HEK293 (cell line): ENCODE data around the gene SNTB2.

Experiments used
- CTCF ChIA-PET: fragments of 350-600 bp; formaldehyde crosslinking; extraction: SDS; loops from one replicate; lab custom pipeline; 2021; ENCODE audit warnings: antibody characterized with exemption; lab: Yijun Ruan, JAX
- POLR2A ChIA-PET: fragments of 300-600 bp; formaldehyde crosslinking; extraction: SDS; loops from one replicate; lab custom pipeline; 2020; ENCODE audit warnings: antibody characterized with exemption, inconsistent platforms; lab: Yijun Ruan, JAX
- H3K27ac ChIP-seq: fragments of 200-500 bp; sonication (Bioruptor generic); 2 replicates; pipeline ENCODE4 v1.5.1; 2014; ENCODE audit warnings: low read depth, low read length, control low read depth, inconsistent platforms; ENCODE audit errors: extremely low read depth
- H3K36me3 ChIP-seq, 2 experiments: fragments of 200-500 bp in 1 of 2; sonication (Bioruptor generic) in 1 of 2; 1 replicate in 1 of 2; 2 replicates in 1 of 2; pipeline ENCODE4 v1.5.1; 2014 to 2017; ENCODE audit warnings: inconsistent platforms in 2 of 2, low read length in 2 of 2; ENCODE audit not compliant: control insufficient read depth in 2 of 2, insufficient read depth in 1 of 2
- H3K4me1 ChIP-seq: fragments of 200-500 bp; sonication (Bioruptor generic); 2 replicates; pipeline ENCODE4 v1.5.1; 2014; ENCODE audit warnings: mild to moderate bottlenecking, low read length, inconsistent platforms; ENCODE audit not compliant: control insufficient read depth, insufficient read depth
- H3K4me3 ChIP-seq: 2 replicates; pipeline ENCODE4 v1.5.1; 2011; ENCODE audit warnings: low read depth, mild to moderate bottlenecking, control low read depth, low read length, moderate library complexity
- H3K9me3 ChIP-seq: fragments of 200-500 bp; sonication (Bioruptor generic); 2 replicates; pipeline ENCODE4 v1.5.1; 2014; ENCODE audit warnings: low read depth, low read length, inconsistent platforms; ENCODE audit not compliant: control insufficient read depth, insufficient read depth
- KLF7 ChIP-seq: fragments of 450-650 bp; formaldehyde crosslinking; IDR thresholded peaks from 2 replicates; pipeline ENCODE4 v1.5.1; 2016; ENCODE audit warnings: missing biosample characterization, missing genetic modification characterization, borderline replicate concordance
- OVOL3 ChIP-seq: fragments of 450-650 bp; formaldehyde crosslinking; IDR thresholded peaks from 2 replicates; pipeline ENCODE4 v1.5.1; 2016; ENCODE audit warnings: missing biosample characterization, missing genetic modification characterization
- ZNF2 ChIP-seq: fragments of 450-650 bp; formaldehyde crosslinking; IDR thresholded peaks from 2 replicates; pipeline ENCODE4 v1.5.1; 2016; ENCODE audit warnings: missing biosample characterization, missing genetic modification characterization
- ZNF239 ChIP-seq: fragments of 450-650 bp; formaldehyde crosslinking; IDR thresholded peaks from 2 replicates; pipeline ENCODE4 v1.5.1; 2016; ENCODE audit warnings: missing biosample characterization, missing genetic modification characterization
- ZNF311 ChIP-seq: fragments of 450-650 bp; formaldehyde crosslinking; IDR thresholded peaks from 2 replicates; pipeline ENCODE4 v1.5.1; 2017; ENCODE audit warnings: missing biosample characterization, missing genetic modification characterization, borderline replicate concordance
- ZNF423 ChIP-seq: fragments of 450-650 bp; formaldehyde crosslinking; IDR thresholded peaks from 2 replicates; pipeline ENCODE4 v1.5.1; 2016; ENCODE audit warnings: missing biosample characterization, missing genetic modification characterization
- ZNF530 ChIP-seq: fragments of 450-650 bp; formaldehyde crosslinking; IDR thresholded peaks from 2 replicates; pipeline ENCODE4 v1.5.1; 2016; ENCODE audit warnings: low read depth, missing biosample characterization, missing genetic modification characterization
- ZNF555 ChIP-seq: fragments of 450-650 bp; formaldehyde crosslinking; conservative IDR thresholded peaks from 2 replicates; pipeline ENCODE4 v1.5.1; 2017; ENCODE audit warnings: missing biosample characterization, mild to moderate bottlenecking, missing genetic modification characterization, inconsistent platforms
- ZNF558 ChIP-seq: fragments of 450-650 bp; formaldehyde crosslinking; IDR thresholded peaks from 2 replicates; pipeline ENCODE4 v1.5.1; 2016; ENCODE audit warnings: missing biosample characterization, missing genetic modification characterization
- ZNF610 ChIP-seq: fragments of 450-650 bp; formaldehyde crosslinking; IDR thresholded peaks from 2 replicates; pipeline ENCODE4 v1.5.1; 2016; ENCODE audit warnings: missing biosample characterization, missing genetic modification characterization, borderline replicate concordance
- ZNF768 ChIP-seq: fragments of 450-650 bp; formaldehyde crosslinking; IDR thresholded peaks from 2 replicates; pipeline ENCODE4 v1.5.1; 2018; ENCODE audit warnings: missing biosample characterization, mild to moderate bottlenecking, missing genetic modification characterization
- ZNF791 ChIP-seq: fragments of 450-650 bp; formaldehyde crosslinking; IDR thresholded peaks from 2 replicates; pipeline ENCODE4 v1.5.1; 2016; ENCODE audit warnings: missing biosample characterization, missing genetic modification characterization
- ZNF843 ChIP-seq: fragments of 450-650 bp; formaldehyde crosslinking; IDR thresholded peaks from 2 replicates; pipeline ENCODE4 v1.5.1; 2016; ENCODE audit warnings: missing biosample characterization, missing genetic modification characterization
- TF ChIP-seq, protein P1 (sequence below): sonication (generic); formaldehyde crosslinking; IDR thresholded peaks from 2 replicates; pipeline ENCODE4 v1.8.1; 2022; ENCODE audit warnings: mild to moderate bottlenecking, moderate library complexity, missing genetic modification reagents
- TF ChIP-seq, protein P2 (sequence below): fragments of 450-650 bp; formaldehyde crosslinking; conservative IDR thresholded peaks from 2 replicates; pipeline ENCODE4 v1.5.1; 2016; ENCODE audit warnings: low read depth, missing biosample characterization, missing genetic modification characterization
- TF ChIP-seq, protein P3 (sequence below): fragments of 450-650 bp; formaldehyde crosslinking; IDR thresholded peaks from 2 replicates; pipeline ENCODE4 v1.5.1; 2016; ENCODE audit warnings: missing biosample characterization, missing genetic modification characterization, borderline replicate concordance
- TF ChIP-seq, protein P4 (sequence below): fragments of 450-650 bp; formaldehyde crosslinking; IDR thresholded peaks from 2 replicates; pipeline ENCODE4 v1.5.1; 2016; ENCODE audit warnings: missing biosample characterization, missing genetic modification characterization, borderline replicate concordance

The SNTB2 gene

DNA sequence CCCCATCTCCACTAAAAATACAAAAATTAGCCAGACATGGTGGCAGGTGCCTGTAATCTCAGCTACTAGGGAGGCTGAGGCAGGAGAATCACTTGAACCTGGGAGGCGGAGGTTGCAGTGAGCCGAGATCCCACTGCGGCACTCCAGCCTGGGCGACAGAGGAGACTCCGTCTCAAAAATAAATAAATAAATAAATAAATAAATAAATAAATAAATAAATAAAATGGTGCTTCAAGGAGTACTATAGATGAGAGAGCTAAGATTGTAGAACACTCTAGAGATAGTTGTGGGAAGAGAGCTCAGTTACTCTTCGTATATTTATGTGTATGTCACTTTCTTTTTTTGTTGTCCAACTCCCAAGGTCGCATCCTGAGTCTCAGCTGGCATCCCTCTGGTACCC lies 47.5 kb upstream of the SNTB2 start (continued):
- TF ChIP-seq ZNF791 (tag by site-specific recombination) (0 out of 2 replicates have a peak, but pooled peaks have one; percentile 61), ZNF555 (peak; percentile 91), ZNF558 (tag by site-specific recombination) (peak; percentile 75; the same call in 1 of the 2 replicates), ZNF530 (tag by site-specific recombination) (0 out of 2 replicates have a peak, but pooled peaks have one; percentile 24)

DNA sequence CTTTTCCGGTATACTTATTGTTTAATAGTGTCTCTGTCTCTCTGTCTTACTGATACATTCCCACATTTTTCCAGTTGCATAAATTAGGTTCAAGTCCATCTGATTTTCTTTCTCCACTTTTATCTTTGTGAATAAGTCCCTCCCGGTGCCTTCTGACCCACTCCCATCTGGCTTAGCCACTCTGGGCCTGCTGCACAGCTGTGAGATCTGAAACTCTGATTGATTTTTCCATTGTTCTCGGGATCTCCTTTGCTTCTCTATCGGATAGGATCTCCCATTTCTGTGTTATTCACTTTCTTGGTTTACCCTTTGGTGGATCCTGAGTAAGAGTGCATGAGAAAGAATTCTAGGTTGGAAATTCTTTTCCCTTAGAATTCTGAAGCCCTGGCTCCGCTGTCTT lies 46.0 kb upstream of the SNTB2 start:
- Histone ChIP-seq H3K4me3 (no peak overlapping the region), H3K27ac (no peak overlapping the region), H3K4me1 (no peaks in the 10 kb centered on the region), H3K9me3 (no peaks in the 10 kb centered on the region), H3K36me3 (peaks cover 66 to 87% of the 10 kb centered on the region in 2 experiments)
- ChIA-PET POLR2A (interaction anchor here (0.5 to 1.7 kb wide), 2 partner anchors 8 to 12 kb away, joined by 6 to 7 read pairs; partner anchors contain the start of genes CHTF8 and UTP4), CTCF (interaction anchor here (0.6 to 2.0 kb wide), 3 partner anchors 10 to 291 kb away, joined by 3 to 12 read pairs (median 3); no protein-coding TSS in a partner anchor)
- no peak for TF ChIP-seq ZNF610
- TF ChIP-seq ZNF843 = no peak
- TF ChIP-seq, protein P1, sequence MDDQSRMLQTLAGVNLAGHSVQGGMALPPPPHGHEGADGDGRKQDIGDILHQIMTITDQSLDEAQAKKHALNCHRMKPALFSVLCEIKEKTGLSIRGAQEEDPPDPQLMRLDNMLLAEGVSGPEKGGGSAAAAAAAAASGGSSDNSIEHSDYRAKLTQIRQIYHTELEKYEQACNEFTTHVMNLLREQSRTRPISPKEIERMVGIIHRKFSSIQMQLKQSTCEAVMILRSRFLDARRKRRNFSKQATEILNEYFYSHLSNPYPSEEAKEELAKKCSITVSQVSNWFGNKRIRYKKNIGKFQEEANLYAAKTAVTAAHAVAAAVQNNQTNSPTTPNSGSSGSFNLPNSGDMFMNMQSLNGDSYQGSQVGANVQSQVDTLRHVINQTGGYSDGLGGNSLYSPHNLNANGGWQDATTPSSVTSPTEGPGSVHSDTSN (CRISPR knock-in tag) = no peak
- TF ChIP-seq, protein P2, sequence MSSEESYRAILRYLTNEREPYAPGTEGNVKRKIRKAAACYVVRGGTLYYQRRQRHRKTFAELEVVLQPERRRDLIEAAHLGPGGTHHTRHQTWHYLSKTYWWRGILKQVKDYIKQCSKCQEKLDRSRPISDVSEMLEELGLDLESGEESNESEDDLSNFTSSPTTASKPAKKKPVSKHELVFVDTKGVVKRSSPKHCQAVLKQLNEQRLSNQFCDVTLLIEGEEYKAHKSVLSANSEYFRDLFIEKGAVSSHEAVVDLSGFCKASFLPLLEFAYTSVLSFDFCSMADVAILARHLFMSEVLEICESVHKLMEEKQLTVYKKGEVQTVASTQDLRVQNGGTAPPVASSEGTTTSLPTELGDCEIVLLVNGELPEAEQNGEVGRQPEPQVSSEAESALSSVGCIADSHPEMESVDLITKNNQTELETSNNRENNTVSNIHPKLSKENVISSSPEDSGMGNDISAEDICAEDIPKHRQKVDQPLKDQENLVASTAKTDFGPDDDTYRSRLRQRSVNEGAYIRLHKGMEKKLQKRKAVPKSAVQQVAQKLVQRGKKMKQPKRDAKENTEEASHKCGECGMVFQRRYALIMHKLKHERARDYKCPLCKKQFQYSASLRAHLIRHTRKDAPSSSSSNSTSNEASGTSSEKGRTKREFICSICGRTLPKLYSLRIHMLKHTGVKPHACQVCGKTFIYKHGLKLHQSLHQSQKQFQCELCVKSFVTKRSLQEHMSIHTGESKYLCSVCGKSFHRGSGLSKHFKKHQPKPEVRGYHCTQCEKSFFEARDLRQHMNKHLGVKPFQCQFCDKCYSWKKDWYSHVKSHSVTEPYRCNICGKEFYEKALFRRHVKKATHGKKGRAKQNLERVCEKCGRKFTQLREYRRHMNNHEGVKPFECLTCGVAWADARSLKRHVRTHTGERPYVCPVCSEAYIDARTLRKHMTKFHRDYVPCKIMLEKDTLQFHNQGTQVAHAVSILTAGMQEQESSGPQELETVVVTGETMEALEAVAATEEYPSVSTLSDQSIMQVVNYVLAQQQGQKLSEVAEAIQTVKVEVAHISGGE (tag by site-specific recombination) = no peak
- TF ChIP-seq ZNF768 (tag by site-specific recombination) = no peak
- TF ChIP-seq ZNF239 (tag by site-specific recombination) = no peak
- TF ChIP-seq, protein P3, sequence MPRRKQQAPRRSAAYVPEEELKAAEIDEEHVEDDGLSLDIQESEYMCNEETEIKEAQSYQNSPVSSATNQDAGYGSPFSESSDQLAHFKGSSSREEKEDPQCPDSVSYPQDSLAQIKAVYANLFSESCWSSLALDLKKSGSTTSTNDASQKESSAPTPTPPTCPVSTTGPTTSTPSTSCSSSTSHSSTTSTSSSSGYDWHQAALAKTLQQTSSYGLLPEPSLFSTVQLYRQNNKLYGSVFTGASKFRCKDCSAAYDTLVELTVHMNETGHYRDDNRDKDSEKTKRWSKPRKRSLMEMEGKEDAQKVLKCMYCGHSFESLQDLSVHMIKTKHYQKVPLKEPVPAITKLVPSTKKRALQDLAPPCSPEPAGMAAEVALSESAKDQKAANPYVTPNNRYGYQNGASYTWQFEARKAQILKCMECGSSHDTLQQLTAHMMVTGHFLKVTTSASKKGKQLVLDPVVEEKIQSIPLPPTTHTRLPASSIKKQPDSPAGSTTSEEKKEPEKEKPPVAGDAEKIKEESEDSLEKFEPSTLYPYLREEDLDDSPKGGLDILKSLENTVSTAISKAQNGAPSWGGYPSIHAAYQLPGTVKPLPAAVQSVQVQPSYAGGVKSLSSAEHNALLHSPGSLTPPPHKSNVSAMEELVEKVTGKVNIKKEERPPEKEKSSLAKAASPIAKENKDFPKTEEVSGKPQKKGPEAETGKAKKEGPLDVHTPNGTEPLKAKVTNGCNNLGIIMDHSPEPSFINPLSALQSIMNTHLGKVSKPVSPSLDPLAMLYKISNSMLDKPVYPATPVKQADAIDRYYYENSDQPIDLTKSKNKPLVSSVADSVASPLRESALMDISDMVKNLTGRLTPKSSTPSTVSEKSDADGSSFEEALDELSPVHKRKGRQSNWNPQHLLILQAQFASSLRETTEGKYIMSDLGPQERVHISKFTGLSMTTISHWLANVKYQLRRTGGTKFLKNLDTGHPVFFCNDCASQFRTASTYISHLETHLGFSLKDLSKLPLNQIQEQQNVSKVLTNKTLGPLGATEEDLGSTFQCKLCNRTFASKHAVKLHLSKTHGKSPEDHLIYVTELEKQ (tag by site-specific recombination) = no peak
- no peak for TF ChIP-seq ZNF311 (tag by site-specific recombination)
- TF ChIP-seq, protein P4, sequence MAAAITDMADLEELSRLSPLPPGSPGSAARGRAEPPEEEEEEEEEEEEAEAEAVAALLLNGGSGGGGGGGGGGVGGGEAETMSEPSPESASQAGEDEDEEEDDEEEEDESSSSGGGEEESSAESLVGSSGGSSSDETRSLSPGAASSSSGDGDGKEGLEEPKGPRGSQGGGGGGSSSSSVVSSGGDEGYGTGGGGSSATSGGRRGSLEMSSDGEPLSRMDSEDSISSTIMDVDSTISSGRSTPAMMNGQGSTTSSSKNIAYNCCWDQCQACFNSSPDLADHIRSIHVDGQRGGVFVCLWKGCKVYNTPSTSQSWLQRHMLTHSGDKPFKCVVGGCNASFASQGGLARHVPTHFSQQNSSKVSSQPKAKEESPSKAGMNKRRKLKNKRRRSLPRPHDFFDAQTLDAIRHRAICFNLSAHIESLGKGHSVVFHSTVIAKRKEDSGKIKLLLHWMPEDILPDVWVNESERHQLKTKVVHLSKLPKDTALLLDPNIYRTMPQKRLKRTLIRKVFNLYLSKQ (tag by site-specific recombination) = no peak
- TF ChIP-seq OVOL3 (tag by site-specific recombination) = no peak
- TF ChIP-seq KLF7 (tag by site-specific recombination) = no peak
- TF ChIP-seq ZNF2 = no peak
- TF ChIP-seq ZNF423 = no peak
